Stimulated activated CD8-positive, alpha-beta memory T cell treated with anti-CD3 and anti-CD28 coated beads, Interleukin-12 subunit alpha, Interleukin-12 subunit beta, amount 100 ng/mL, for 4 hours (primary cell): ENCODE measurements around the gene PCSK4.

Source experiments
- DNase-seq: peaks from one replicate; pipeline ENCODE4 v3.0.0-alpha.2; 2020; ENCODE audit warnings: low read depth

The PCSK4 gene

GRCh38 chr19:1437609-1438008 lies 52.5 kb downstream of the PCSK4 start:
- DNase-seq, result no peak

GRCh38 chr19:1435378-1435989 lies 54.7 kb downstream of the PCSK4 start:
- DNase-seq, result no peak

- no peak for DNase-seq
Observed at GRCh38 chr19:1434577-1435060, 55.5 kb downstream of the PCSK4 start.

DNA sequence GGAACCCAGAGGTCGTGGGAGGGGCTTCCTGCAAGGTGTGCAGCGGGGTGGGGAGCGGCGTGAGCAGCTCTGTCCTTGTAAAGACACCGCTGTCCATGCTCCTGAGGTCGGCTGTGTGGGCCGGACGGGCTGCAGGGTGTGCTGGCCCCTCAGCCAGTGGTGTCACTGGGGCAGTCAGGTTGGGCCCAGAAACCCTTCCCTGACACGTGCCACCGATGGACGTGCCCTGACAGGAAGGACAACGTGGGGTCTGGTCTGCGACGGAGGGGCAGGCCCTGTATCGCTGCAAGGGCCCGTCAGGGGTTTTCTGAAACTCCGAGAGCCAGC lies 56.1 kb downstream of the PCSK4 start:
- DNase-seq, result no peak

DNA sequence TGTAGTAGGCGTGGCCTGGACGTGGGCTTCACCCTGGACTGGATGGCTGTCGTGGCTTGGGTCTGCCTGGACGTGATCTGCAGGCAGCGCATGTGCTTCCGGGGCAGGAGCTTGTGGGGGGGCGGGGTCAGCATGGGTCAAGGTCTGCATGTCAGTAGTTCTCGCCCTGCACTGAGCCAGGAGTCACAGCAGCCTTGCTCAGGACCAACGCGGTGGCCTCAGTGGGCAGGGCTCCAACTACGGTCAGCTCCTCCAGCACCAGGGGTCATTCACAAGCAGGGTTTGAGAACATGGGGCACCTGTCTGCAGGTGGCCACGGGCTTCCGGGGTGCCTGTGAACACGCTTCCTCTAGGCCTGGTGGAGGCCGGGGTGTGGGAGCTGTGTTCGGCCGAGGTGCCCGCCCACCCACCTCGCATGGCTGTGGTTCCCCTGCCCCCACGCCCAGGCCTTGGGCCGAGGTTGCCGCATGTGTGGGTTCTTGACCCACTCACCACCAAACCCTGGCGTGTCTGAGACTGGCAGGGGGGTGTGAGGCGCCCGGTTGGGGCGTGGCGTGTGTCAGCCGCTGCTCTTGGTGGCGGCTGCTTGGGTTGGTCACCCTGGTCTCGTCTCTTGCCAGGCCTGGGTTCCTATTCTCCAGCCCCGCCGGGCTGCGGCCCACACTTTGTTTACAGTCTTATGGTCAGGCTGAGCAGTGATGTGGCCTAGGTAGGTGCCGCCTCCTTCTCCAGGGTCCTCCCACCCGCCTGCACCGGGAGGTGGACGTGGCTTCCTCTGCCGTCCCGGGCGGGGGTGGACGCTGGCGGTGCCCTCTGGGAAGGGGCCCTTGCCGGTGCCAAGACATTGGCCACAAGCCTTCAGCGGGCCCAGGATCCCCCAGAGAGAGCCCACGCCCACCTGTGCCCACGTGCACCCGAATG lies 56.8 kb downstream of the PCSK4 start:
- no peak for DNase-seq

DNA sequence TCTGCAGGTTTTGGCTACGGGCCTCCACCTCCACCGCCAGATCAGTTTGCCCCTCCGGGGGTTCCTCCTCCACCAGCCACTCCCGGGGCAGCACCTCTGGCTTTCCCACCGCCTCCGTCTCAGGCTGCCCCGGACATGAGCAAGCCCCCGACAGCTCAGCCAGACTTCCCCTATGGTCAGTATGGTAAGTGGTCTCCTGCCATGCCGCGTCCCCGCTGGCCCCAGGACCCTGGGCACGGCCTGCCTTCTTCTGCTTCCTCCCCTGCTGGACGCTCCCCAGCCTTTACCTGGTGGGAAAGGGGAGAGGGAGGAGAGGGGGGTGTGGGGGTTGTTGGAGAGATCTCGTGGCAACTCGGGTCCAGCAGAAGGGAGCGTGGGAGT lies 57.7 kb downstream of the PCSK4 start:
- no peak for DNase-seq

- DNase-seq, result no peak
Observed at GRCh38 chr19:1431759-1432506, 58.2 kb downstream of the PCSK4 start.
